ENCODE measurements around the gene SELENOK. TPM values are rescaled to one million over a fixed set of nuclear protein-coding genes. Genes with fewer than 3 reads are reported as not detected.

SELENOK gene
- total RNA-seq: 59.9 and 66.6 TPM in 2 replicates

GRCh38 chr3:53891497-53892285 is at the start of gene SELENOK:
TSS of gene SELENOK (minus strand) at chr3:53891859.
- intact Hi-C loops (cut with micrococcal nuclease): loop anchor here (1.0 to 10.0 kb wide), 8 partner anchors 9 to 994 kb away; partner anchors contain the start of genes ACTR8, DCP1A, RFT1 and SFMBT1

DNA sequence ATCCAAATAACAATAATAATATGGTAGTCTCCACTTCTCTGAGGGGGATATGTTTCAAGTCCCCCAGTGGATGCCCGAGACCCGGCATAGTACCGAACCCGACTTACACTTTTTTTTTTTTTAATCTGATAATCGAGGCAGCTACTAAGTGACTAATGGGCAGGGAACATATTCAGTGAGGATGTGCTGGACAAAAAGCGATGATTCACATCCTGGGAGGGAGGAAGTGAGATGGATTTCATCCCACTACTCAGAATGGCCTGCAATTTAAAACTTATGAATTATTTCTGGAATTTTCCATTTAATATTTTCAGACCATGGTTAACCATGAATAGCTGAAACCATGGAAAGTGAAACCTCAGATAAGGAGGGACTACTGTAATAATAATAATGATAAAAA is 49.5 kb upstream of the SELENOK start:
- intact Hi-C loops (cut with micrococcal nuclease): no loop called here

DNA sequence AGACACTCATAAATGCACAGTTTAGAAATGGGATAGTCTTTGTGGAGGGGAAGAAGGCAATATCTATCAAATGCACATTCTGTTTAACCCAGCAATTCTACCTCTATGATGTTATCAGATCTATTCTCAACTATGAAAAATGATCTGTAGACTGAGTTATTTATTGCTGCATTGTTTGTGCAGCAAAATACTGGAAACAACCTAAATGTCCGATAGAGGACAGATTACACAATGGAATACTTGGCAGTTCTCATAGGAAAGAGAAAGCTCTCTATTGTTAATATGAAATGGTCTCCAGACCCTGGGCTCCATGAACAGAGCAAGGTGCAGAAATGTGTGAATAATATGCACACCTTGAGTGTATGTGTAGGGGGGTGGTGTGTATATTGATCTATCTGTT is 49.0 kb upstream of the SELENOK start:
- intact Hi-C loops (cut with micrococcal nuclease): no loop called here

DNA sequence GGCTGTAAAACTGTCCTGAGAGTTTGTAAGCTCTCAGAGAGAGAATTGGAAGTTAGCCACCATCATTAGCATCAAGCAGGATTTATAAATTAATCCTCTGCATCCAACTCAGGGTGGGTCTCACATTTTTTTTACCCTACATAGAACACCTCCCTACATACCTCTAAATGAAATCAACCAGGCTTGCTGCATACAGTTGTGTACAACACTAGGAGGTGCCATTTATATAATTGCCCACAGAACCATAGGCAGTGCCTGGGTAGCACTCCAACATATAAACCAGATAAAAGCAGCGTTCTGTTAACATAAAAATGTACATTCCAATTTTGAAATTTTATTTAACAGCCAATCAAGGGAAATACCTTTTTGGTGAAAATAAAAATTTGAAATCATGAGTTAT is 48.2 kb upstream of the SELENOK start:
- intact Hi-C loops (cut with micrococcal nuclease): no loop called here

DNA sequence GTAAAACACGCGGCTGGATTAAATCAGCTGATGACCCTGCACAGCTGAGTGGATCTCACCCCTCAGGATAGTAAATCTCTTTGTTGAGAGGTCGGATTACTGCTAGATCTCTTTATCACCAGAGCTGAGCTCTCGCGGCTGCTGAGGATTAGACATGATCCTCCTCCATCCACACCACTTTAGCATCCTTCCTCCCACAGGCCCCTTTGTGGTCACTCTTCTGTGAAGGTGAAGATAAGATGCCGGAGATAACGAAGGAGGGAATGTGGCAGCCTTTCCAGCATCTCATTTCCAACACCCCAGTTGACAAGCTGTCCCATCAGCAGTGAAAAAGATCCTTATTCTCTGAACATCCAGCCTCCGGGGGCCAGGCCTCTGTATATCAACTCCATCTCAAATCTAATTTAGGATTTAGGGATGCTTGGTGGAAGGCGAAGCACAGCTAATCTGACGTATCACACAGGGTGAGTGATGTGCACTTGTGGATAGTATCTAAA is 47.5 kb upstream of the SELENOK start:
- intact Hi-C loops (cut with micrococcal nuclease): no loop called here

- intact Hi-C loops (cut with micrococcal nuclease): no loop called here
These were observed 47.0 kb upstream of the SELENOK start for GRCh38 chr3:53938645-53939044.

- intact Hi-C loops (cut with micrococcal nuclease): no loop called here
These were observed 44.7 kb upstream of the SELENOK start for GRCh38 chr3:53936347-53936746.

GRCh38 chr3:53935283-53935901 is 43.7 kb upstream of the SELENOK start:
- intact Hi-C loops (cut with micrococcal nuclease): no loop called here

DNA sequence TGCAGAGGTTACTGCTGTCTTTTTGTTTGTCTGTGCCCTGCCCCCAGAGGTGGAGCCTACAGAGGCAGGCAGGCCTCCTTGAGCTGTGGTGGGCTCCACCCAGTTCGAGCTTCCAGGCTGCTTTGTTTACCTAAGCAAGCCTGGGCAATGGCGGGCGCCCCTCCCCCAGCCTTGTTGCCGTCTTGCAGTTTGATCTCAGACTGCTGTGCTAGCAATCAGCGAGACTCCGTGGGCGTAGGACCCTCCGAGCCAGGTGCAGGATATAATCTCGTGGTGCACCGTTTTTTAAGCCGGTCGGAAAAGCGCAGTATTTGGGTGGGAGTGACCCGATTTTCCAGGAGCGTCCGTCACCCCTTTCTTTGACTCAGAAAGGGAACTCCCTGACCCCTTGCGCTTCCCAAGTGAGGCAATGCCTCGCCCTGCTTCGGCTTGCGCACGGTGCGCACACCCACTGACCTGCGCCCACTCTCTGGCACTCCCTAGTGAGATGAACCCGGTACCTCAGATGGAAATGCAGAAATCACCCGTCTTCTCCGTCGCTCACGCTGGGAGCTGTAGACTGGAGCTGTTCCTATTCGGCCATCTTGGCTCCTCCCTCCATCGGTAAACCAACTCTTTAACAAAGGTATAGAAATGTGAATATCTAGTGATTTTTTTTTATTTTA is 35.7 kb upstream of the SELENOK start:
- intact Hi-C loops (cut with micrococcal nuclease): loop anchor here (10.0 kb wide), 1 partner anchor 213 kb away; no protein-coding TSS in a partner anchor

- intact Hi-C loops (cut with micrococcal nuclease): loop anchor here (2.0 to 10.0 kb wide), 2 partner anchors 206 to 546 kb away; no protein-coding TSS in a partner anchor
These were observed 29.6 kb upstream of the SELENOK start for GRCh38 chr3:53921296-53921695.

DNA sequence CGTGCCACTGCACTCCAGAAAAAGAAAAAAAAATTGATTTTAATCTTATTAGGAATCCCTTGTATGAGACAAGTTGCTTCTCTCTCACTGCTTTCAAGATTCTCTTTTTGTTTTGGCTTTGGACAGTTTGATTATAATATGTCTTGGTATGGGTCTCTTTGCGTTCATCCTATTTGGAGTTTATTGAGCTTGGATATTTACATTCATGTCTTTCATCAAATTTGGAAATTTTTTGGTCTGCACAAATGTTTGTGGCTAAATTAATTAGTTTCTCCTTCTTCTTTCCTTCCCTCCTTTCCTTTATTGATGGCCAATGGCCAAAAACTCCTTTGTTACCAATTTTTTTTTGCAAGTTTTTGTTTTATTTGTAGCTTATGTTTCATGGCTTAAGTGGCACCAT is 28.1 kb upstream of the SELENOK start:
- intact Hi-C loops (cut with micrococcal nuclease): loop anchor here (2.0 to 10.0 kb wide), 3 partner anchors 205 to 545 kb away; no protein-coding TSS in a partner anchor

GRCh38 chr3:53913401-53913800 is 21.7 kb upstream of the SELENOK start:
- intact Hi-C loops (cut with micrococcal nuclease): no loop called here

DNA sequence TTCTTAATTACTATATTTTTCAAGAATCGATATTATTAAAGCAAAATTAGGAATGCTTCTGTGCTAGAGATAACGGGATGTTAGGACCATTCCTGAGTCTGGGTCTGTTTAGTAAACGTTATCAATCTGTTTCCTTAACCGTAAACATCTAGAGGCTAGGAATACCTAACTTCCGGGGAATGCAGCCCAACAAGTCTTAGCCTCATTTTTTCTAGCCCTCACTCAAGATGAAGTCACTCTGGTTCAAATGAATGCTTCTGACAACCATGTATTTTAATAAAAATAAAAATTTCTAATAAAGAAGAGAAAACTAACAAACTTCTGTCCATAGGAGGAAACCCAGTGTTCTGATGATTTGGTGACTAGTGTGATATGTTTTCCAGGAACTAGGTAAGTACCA is 11.1 kb upstream of the SELENOK start:
- intact Hi-C loops (cut with micrococcal nuclease): no loop called here

- intact Hi-C loops (cut with micrococcal nuclease): no loop called here
These were observed 10.4 kb upstream of the SELENOK start for GRCh38 chr3:53902067-53902466.

- intact Hi-C loops (cut with micrococcal nuclease): no loop called here
These were observed 9.1 kb upstream of the SELENOK start for GRCh38 chr3:53900666-53901331.

- intact Hi-C loops (cut with micrococcal nuclease): loop anchor here (10.0 kb wide), 1 partner anchor 855 kb away; the partner anchor contains the start of gene SFMBT1
These were observed 8.1 kb upstream of the SELENOK start for GRCh38 chr3:53899750-53900149.

DNA sequence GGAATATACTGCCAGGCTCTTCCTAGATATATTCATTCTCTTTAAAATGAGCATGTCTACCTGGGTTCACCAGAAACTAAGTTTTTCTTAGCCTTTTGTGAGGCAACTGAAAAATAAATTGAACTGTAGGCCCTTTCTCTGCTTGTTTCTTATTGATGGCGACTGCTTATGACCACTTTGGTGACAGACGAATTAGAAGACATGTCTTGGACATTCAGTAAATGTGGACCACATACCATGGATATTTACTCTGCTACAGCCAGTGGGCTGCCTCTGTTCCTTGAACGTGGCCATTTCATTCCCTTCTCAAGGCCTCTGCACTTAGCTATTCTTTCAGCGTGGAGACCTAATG is 603 bp upstream of the SELENOK start:
- intact Hi-C loops (cut with micrococcal nuclease): loop anchor here (2.0 to 10.0 kb wide), 3 partner anchors 13 to 995 kb away; partner anchors contain the start of genes SFMBT1 and STIMATE

DNA sequence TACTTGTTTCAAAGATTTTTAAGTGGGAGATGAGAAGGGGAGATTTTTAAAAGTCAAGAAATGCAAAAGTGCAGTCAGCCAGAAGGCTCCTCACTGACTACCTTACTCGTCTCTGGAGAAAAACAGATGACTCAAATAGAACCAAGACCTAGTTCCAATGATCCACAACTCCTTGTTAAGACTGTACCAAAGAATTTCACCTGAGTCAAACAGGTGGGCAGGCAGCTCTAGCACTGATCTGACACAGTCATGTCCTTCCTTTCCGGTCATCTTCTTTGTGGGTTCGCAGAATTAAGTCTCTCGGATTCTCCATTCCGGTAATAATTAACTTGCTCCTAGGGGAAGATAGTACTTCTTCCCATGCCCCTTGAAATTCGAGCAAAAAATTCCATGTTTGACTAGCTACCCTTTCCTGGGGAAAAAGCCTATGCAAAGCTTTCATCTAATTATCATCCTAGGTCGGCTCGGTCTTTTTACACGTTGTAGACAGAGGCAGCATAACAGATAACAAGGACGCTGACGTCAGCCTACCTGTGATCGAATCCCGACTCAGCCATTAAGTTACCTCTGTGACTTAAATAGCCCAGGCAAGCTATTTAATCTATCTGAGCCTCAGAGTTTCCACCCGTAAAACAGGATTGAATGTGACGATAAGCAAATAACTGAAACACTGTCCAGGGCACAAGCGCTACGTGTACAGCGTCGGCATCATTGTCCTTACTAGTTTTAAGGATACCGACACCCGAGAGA is 758 bp downstream of the SELENOK start:
- intact Hi-C loops (cut with micrococcal nuclease): loop anchor here (1.0 to 10.0 kb wide), 7 partner anchors 9 to 994 kb away; partner anchors contain the start of genes ACTR8, DCP1A, RFT1 and SFMBT1

DNA sequence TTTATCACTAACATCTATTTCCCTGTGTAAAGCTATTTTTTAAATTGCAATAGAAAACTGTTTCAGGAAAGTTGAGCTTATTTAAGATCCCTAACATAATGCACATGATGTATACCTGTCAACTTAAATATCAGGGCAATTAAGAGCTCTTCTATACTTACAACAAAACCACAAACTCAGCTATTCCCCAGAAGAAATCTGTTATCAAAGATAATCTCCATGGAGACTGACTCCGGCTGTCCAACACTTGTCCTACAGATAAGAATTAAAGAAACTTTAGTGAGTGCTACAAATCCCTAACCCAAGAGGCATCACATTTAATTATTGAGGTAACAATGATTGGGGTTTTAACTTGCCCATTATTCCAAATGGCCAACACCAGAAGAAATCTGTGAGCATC is 3.4 kb downstream of the SELENOK start:
- intact Hi-C loops (cut with micrococcal nuclease): loop anchor here (10.0 kb wide), 1 partner anchor 1183 kb away; the partner anchor contains the start of genes GLT8D1 and SPCS1

GRCh38 chr3:53887446-53887845 is 4.2 kb downstream of the SELENOK start:
- intact Hi-C loops (cut with micrococcal nuclease): loop anchor here (10.0 kb wide), 1 partner anchor 1183 kb away; the partner anchor contains the start of genes GLT8D1 and SPCS1

Data from T-helper 1 cell treated with Interleukin-12 subunit alpha and Interleukin-12 subunit beta and Interleukin-4 antibody, amounts not matched to agents 30 ng/mL and 1 ng/mL, for 36 hours (primary cell).